ENCODE measurements around the gene SLC17A4.

- TF ChIP-seq POLR2AphosphoS5 (IDR thresholded peaks at IDR 0.05; ENCODE audit: low read depth, low read length), result no peak
- no peak for TF ChIP-seq POLR2A (IDR thresholded peaks at IDR 0.05; ENCODE audit: low read depth, low read length)
Observed at GRCh38 chr6:25764611-25765010, 10.1 kb downstream of the SLC17A4 start.
